Peyer's patch (tissue), 4 donors: ENCODE data around the gene CHN2.

ENCODE experiments used
- POLR2A ChIP-seq, 2 donors: fragments of 450-650 bp; IDR thresholded peaks; one replicate each; pipeline ENCODE4 v1.5.1; 2017; ENCODE audit warnings: antibody characterized with exemption in 2 of 2, mild to moderate bottlenecking in 2 of 2, moderate library complexity in 2 of 2
- TF ChIP-seq, protein P1 (sequence below), 6 experiments: fragments of 450-650 bp in 4 of 6; fragments of 200-600 bp in 2 of 6; sonication (generic) in 1 of 6; IDR thresholded peaks; one replicate each; pipeline ENCODE4 v1.5.1; 2017 to 2019; ENCODE audit warnings: antibody characterized with exemption in 6 of 6, mild to moderate bottlenecking in 3 of 6, moderate library complexity in 1 of 6

- TF ChIP-seq POLR2A (IDR thresholded peaks at IDR 0.05) = no peak
- TF ChIP-seq, protein P1, sequence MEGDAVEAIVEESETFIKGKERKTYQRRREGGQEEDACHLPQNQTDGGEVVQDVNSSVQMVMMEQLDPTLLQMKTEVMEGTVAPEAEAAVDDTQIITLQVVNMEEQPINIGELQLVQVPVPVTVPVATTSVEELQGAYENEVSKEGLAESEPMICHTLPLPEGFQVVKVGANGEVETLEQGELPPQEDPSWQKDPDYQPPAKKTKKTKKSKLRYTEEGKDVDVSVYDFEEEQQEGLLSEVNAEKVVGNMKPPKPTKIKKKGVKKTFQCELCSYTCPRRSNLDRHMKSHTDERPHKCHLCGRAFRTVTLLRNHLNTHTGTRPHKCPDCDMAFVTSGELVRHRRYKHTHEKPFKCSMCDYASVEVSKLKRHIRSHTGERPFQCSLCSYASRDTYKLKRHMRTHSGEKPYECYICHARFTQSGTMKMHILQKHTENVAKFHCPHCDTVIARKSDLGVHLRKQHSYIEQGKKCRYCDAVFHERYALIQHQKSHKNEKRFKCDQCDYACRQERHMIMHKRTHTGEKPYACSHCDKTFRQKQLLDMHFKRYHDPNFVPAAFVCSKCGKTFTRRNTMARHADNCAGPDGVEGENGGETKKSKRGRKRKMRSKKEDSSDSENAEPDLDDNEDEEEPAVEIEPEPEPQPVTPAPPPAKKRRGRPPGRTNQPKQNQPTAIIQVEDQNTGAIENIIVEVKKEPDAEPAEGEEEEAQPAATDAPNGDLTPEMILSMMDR (IDR thresholded peaks at IDR 0.05) = no peak
Observed at GRCh38 chr7:29496355-29497020, 301.9 kb downstream of the CHN2 start.
